Left lung (tissue), 10 donors: ENCODE results near the gene ATP5F1D. TPM values are rescaled to one million over a fixed set of nuclear protein-coding genes. Genes with fewer than 3 reads are reported as not detected.
A peak's percentile ranks its signal among the peaks of the same experiment; 100 is the strongest.

ENCODE experiments used
- ATAC-seq: fragments of 200-7000 bp; cut with Tn5 transposase; one replicate; pipeline ENCODE4 v1.9.1; 2020; ENCODE audit warnings: moderate library complexity
- DNase-seq, 4 donors: peaks; one replicate each; pipeline ENCODE4 v3.0.0-alpha.2; 2013 to 2020
- H3K27ac ChIP-seq, 2 donors: fragments of 200-600 bp; sonication (generic) in 1 of 2; one replicate each; pipeline versions ENCODE4 v1.5.0 to v1.8.0; 2020 to 2021
- H3K27me3 ChIP-seq, 2 donors: fragments of 200-600 bp; sonication (generic) in 1 of 2; one replicate each; pipeline versions ENCODE4 v1.5.0 to v1.8.0; 2020 to 2021
- H3K36me3 ChIP-seq, 2 donors: fragments of 200-600 bp; sonication (generic) in 1 of 2; one replicate each; pipeline versions ENCODE4 v1.5.0 to v1.8.0; 2020 to 2021
- H3K4me1 ChIP-seq, 2 donors: fragments of 200-600 bp; one replicate each; pipeline ENCODE4 v1.8.0; 2021
- H3K4me3 ChIP-seq, 2 donors: fragments of 200-600 bp; sonication (generic) in 1 of 2; one replicate each; pipeline versions ENCODE4 v1.5.0 to v1.8.0; 2020 to 2021; ENCODE audit warnings: mild to moderate bottlenecking in 1 of 2
- H3K9me3 ChIP-seq, 2 donors: fragments of 200-600 bp; sonication (generic) in 1 of 2; one replicate each; pipeline versions ENCODE4 v1.5.0 to v1.8.0; 2020 to 2021
- CTCF ChIP-seq, 2 donors: fragments of 200-600 bp; sonication (generic) in 1 of 2; IDR thresholded peaks; one replicate each; pipeline versions ENCODE4 v1.5.0 to v1.8.0; 2021; ENCODE audit warnings: antibody characterized with exemption in 2 of 2
- intact Hi-C, 2 donors: fragments of 100-400 bp; cut with DNase I; formaldehyde crosslinking; loops; one replicate each; pipeline versions ENCODE4 v1.11.2 to v1.14.2; 2022
- polyA plus RNA-seq, 6 donors: library from polyadenylated mRNA; unstranded; fragments of 120-200 nt; gene quantifications; one replicate each; pipeline ENCODE4 v1.2.1, GENCODE V29; 2013; ENCODE audit not compliant: insufficient read length in 6 of 6
- total RNA-seq, 2 donors: library from RNA; stranded (reverse); fragmentation: NEBNext Ultra II Directional; extraction: Animal tissue kit (Norgen Biotek cat#: 25700); gene quantifications; one replicate each; pipeline ENCODE4 v1.2.1, GENCODE V29; 2021
- donor health status: DM: no; HTN: yes; CAD: no.
- donor health status: DM: no; HTN: no; CAD: no.

ATP5F1D gene
- total and polyA plus RNA-seq, 8 donors, result 55.0 to 161 (median 83.7) TPM

GRCh38 chr19:1266129-1266915, 24.8 kb downstream of the ATP5F1D start:
- TF ChIP-seq CTCF (IDR thresholded peaks at IDR 0.05), result no peak
- Histone ChIP-seq H3K36me3 (peaks cover 0 to 9% of the 10 kb centered on the region in 2 donors), H3K27ac (peak overlapping the region; percentile 79 to 99), H3K9me3 (no peaks in the 10 kb centered on the region), H3K27me3 (no peaks in the 10 kb centered on the region), H3K4me1 (peaks cover 54 to 90% of the 10 kb centered on the region in 2 donors), H3K4me3 (peak overlapping the region; percentile 55 to 65)
- ATAC-seq, result peak; percentile 62
- intact Hi-C loops, result no loop called here
- peak in 3 of 4 donors; percentile 71 to 99 (median 93) for DNase-seq

GRCh38 chr19:1266916-1267476, 25.4 kb downstream of the ATP5F1D start:
- ATAC-seq (peak; percentile 37), DNase-seq (peak in 2 of 4 donors; percentile 77 to 97)
- H3K36me3 ChIP-seq, result peaks cover 0 to 16% of the 10 kb centered on the region in 2 donors
- H3K27ac ChIP-seq, result peak overlapping the region; percentile 79 to 99
- peak; percentile 98 to 99 for TF ChIP-seq CTCF (IDR thresholded peaks at IDR 0.05)
- H3K4me3 ChIP-seq, result peak overlapping the region; percentile 55 to 65
- intact Hi-C loops, result no loop called here
- H3K9me3 ChIP-seq, result no peaks in the 10 kb centered on the region
- H3K4me1 ChIP-seq, result peaks cover 53 to 90% of the 10 kb centered on the region in 2 donors
- no peaks in the 10 kb centered on the region for H3K27me3 ChIP-seq

GRCh38 chr19:1267477-1268225, 26.1 kb downstream of the ATP5F1D start:
- Histone ChIP-seq H3K27me3 (no peaks in the 10 kb centered on the region), H3K27ac (no peak overlapping the region), H3K4me1 (peaks cover 52 to 90% of the 10 kb centered on the region in 2 donors), H3K9me3 (no peaks in the 10 kb centered on the region), H3K36me3 (peaks cover 3 to 22% of the 10 kb centered on the region in 2 donors), H3K4me3 (peak overlapping the region in 1 of 2 donors; percentile 65)
- ATAC-seq (no peak), DNase-seq (no peak)
- intact Hi-C loops, result no loop called here
- TF ChIP-seq CTCF (IDR thresholded peaks at IDR 0.05), result no peak

- ATAC-seq (no peak), DNase-seq (peak in 1 of 4 donors; percentile 86)
- TF ChIP-seq CTCF (IDR thresholded peaks at IDR 0.05), result peak in 1 of 2 donors; percentile 4
- Histone ChIP-seq H3K36me3 (peaks cover 4 to 30% of the 10 kb centered on the region in 2 donors), H3K4me1 (peaks cover 57 to 90% of the 10 kb centered on the region in 2 donors), H3K27ac (peak overlapping the region in 1 of 2 donors; percentile 99), H3K4me3 (peak overlapping the region in 1 of 2 donors; percentile 84), H3K27me3 (no peaks in the 10 kb centered on the region), H3K9me3 (no peaks in the 10 kb centered on the region)
- intact Hi-C loops, result no loop called here
Observed at GRCh38 chr19:1268226-1269064, 26.9 kb downstream of the ATP5F1D start.
